Measurements from ENCODE around the gene P2RY2.
"Not testable (repeated sequence)": the region's sequence is repeated elsewhere in the genome, so short reads cannot be mapped to it uniquely, and the experiment has no call there.

P2RY2 gene

DNA sequence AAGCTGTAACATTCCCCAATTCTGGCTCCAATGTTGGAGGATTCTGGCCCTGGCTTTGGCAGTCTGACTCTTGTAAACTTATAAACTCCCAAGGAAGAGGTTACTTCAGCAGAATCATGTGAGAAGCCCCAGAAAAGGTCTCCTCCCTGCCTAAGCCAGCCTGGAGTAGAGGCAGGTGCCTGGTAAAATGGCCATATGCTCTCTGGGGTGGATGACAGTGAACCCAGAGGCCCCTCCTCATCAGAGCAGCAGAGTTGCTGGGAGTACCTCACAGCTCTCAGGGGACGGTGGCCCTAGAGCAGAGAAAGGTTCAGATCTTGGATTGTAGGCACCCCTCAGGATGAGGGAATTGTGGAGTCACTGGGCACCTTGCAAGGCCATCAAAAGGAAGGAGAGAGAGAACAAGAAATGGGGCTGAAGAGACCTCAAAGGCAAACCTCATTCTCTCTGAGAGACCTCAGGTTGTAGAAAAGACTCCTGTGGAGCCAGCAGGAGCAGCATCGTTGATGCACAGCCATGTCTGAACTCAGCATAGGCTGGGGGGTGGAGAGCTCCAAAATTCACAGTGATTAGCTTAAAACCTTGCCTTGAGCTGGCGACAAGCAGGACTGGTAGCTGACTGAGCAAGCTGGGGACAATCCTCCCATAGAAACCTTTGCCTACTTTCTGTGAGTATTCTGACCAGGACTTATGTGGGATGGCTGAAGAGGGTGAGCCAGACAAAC lies 49.2 kb downstream of the P2RY2 start:
- no peak for DNase-seq (ENCODE audit: low read depth in 2 of 2)

DNA sequence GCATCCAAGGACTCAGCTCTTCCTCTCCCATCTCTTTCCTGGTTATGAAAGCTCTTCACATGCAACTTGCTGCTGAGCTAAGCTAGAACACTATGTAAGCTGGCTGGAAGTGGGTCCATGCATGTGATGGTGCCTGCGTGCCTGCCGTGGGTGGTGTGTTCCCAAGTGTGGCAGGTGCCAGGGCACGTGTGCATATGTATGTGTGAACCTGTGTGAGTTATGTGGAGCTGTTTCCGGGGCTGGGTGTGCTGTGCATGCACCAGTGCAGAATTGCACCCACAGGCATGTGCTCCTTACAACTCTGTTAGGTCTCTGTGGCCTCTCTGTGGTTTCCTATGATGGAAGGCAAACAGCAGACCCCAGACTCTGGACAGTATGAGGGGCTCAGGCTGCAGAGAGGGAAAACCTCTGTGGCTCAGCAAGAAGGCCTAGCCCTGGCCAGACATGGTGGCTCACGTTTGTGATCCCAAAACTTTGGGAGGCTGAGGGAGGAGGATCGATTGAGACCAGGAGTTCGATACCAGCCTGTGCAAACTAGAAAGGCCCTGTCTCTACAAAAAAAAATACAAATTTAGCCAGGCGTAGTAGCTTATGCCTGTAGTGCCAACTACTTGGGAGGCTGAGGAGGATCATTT lies 49.9 kb downstream of the P2RY2 start:
- no peak for DNase-seq (ENCODE audit: low read depth in 2 of 2)

DNA sequence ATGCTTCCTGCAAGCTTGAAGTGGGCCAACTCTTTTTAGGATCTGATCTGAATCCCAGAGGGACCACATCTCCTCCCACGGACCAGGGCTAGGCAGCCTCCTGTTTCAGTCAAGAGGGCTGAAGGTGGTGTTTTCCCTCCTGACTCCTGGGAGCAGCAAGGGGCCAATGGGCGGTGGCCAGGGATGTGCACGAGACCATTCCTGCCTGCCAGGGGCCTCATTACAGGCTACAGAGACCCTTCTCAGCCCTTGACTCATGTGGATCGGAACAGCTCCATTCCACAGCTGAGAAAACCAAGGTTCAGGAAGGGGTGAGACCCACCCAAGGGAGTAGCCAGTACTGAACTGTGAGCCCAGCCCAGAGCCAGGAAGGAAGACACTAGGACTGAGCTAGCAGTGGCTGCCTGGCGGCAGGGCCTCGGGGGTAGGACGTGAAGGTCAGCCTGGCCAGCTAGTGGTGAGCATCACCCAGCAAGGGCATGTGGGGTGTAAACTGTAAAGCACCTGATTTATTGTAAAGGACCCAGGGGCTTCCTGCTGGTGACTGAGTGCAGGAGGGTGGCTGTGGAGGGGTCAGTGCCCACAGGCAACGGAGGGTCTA lies 50.7 kb downstream of the P2RY2 start:
- DNase-seq (ENCODE audit: low read depth in 2 of 2) = no peak

DNA sequence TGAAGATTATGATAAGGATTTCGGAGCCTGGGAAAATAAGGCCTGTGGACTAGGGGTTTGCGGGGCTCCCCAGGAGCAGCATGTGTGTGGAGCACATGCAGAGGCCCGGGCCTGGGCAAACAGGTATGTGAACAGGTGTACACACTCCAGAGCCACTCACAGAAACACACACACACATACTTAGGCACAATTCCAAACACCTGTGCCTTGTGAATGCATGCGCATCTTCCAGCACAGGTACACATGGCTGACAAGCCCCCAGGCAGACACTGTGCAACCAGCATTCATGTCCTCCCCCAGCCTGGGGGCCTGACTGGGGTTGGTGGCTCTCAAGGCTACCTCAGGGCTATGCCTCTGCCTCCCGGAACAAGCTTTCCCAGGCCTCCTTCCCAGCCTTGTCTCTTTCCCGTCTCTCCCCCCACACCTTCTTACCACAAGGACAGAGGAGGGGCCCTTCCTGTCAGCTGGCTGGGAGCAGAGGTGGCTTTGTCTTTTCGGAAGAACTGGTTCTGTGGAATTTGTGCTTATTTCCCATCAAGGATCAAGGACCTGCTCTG lies 51.5 kb downstream of the P2RY2 start:
- no peak for DNase-seq (ENCODE audit: low read depth in 2 of 2)

DNA sequence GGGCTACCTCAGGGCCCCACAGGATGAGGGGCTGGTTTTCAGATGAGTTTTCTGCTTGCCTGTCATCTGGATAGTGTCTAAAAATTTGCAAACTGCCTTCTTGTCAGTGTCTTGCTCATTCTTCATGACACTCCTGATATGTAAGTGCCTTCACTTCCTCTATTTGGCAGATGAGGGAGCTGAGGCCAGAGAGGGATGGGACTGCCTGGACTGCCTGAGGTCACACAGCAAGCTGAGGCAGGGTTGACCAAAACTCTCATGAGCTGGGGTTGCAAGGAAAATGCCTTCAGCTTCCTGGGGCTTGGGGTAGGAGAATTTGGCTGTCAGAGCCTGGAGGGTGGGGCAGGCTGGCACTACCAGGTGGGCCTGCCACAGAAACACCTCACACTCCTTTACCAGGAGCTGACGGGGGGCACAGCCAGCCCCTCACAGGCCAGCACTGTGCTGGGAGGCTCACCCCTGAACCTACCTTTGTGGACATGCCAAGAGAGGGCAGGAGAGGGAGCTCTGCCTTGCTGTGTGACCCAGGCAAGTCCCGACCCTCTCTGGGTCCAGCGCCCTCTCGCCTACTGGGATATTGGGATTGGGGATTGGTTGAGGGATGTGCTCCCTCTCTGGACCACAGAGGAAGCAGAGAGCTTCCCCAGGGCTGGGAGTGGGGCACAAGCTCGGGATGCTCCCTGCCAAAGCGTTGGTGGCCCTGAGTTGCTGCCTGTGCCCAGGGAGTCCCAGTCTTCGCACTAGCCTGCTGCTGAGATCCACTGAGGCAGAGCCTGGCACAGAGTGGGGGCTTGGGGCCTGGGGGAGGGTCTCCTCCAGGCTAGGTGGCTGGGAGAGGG lies 52.2 kb downstream of the P2RY2 start:
- no peak for DNase-seq (ENCODE audit: low read depth in 2 of 2)

DNA sequence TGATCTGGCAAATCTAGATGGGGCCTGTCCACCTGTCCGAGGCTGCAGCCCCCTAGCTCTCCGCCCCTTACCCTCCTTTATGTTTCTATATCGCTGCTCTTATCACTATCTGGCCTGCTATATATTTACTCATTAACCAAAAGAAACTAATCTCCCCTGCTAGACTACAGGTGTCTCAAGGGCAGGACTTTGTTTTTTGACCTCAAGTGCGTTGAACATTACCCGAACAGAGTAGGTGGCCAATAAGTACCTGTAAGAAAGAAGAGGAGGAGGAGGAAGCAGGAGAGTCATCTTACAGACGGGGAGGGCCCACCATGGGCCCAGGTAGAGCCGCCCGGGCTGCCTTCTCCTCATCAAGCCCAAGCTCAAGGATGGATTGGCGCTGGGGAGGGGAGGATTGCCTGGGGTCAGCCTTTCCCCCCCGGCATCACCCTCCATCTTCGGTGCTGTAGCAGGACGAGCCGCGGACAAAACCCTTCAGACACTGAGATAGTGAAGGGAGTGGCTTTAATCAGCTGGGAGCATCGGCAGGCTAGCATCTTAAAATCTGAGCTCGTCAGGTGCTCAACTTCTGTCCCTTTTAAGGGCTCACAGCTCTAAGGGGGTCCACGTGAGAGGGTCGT lies 52.9 kb downstream of the P2RY2 start:
- no peak for DNase-seq (ENCODE audit: low read depth in 2 of 2)

DNA sequence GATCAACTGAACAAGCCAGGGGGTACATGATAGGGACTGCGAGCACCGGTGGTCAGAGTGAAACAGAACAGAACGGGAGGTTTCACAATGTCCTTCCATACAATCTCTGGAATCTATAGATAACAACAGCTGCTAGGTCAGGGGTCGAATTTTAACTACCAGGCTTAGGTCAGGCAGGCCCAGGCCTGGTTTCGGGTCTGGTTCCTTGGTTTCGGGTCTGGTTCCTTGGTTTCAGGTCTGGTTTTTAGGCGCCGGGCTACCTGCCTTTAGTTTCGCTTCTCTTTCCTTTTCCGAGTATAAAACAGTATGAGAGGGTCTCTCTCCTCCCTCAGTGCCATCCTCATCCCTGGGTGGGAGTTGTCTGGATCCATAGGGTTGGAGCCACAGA lies 53.4 kb downstream of the P2RY2 start:
- DNase-seq (ENCODE audit: low read depth in 2 of 2) = not testable (repeated sequence)

DNA sequence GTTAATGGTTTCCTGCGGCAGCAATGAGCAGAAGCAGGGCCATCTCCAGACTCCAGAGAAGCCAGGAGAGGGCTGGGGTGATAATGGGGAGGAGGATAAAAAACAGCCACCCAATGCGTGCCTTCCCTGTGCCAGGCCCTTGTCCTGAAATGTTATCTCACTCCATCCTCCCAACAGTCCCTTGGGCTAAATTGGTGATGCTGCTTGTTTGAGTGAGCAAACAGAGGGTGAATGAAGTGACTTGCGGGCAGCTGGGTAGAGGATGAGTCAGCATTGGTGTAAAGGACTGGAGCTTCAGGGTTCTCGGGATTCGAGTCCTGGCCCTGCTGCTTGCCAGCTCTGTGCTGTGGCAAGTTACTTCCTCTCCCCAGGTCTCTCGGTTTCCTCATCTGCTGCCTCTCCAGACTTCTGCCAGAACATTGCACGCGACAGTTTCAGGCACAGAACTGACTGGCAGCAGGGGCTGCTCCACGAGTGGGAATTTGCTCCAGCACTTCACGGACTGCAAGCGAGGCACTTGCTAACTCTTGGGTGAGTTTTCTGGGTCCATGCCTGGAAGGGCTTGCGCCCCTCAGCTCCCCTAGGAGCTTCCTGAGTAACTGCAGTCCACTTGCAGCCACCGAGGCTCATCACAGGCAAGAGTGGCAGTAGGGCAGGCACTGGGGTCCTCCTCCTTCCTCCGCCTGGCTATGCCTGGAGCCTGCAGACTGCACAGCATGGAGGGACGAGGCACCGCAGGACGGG lies 54.0 kb downstream of the P2RY2 start, which contains the start of gene P2RY6:
Gene P2RY6 (plus strand): TSS at position 403 of the 744 bp plus-strand sequence. CDS start 24,181 bp downstream, outside the sequence.
- DNase-seq (ENCODE audit: low read depth in 2 of 2) = no peak

DNA sequence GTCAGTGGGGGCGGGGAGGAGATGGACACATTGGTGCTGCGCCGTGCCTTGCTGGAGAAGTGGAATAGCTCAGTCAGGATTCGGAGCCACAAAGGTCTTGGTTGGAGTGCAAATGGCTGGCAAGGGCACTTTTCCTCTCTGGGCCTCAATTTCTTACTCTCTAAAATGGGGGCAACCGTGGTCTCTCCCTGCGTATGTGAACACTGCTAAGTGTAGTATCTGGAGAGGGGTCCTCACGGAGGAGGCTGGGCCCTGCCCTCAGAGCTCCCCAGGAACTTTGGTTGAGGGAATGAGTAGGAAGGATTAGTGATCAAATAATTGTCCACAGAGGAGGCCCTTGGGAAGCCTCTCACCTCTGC lies 54.6 kb downstream of the P2RY2 start:
- DNase-seq (ENCODE audit: low read depth in 2 of 2) = no peak

DNA sequence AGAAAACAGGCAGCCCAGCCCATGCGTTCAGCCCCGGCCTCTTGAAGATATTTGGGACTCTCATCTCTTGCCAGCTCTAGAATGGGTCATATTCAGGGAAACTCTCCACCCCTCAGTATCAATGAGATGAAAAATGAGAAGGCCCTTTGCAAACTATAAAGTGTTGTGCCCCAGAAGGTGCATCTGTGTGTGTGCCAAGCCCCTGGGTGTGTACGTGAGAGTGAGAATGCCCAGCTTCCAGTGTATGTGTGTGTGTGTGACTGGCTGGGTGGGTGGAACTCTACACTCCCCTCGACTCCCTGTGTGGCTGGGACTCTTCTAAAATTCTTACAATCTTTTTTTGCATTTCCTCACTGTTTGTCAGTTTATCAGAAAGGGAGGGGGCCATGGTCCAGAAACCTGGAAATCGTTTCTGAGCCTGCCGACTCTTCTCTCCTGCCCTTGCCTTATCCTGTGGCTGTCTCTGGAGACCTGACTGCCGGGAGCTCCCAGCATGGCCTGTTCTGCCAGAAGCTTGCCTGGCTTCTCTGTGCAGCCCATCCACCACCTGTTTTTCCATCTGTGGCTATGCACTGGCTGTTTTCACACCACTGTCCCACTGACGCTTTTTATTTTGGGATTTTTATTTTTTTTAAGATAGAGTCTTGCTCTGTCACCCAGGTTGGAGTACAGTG lies 55.3 kb downstream of the P2RY2 start:
- no peak for DNase-seq (ENCODE audit: low read depth in 2 of 2)

DNA sequence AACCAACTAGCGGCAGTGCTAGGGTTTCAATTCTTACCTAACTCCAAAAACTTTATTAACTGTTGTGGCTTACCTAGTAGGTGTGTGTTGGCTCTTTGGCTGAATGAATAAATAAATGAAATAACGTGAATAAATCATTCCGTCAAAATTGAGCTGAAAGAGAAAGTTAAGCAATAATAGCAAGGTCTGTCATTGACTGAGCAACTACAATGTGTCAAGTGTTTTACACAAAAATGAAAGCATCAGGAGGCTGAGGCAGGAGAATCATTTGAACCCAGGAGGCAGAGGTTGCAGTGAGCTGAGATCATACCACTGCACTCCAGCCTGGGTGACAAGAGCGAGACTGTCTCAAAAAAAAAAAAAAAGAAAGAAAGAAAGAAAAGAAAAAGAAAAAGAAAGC lies 56.1 kb downstream of the P2RY2 start:
- DNase-seq (ENCODE audit: low read depth in 2 of 2) = not testable (repeated sequence)

DNA sequence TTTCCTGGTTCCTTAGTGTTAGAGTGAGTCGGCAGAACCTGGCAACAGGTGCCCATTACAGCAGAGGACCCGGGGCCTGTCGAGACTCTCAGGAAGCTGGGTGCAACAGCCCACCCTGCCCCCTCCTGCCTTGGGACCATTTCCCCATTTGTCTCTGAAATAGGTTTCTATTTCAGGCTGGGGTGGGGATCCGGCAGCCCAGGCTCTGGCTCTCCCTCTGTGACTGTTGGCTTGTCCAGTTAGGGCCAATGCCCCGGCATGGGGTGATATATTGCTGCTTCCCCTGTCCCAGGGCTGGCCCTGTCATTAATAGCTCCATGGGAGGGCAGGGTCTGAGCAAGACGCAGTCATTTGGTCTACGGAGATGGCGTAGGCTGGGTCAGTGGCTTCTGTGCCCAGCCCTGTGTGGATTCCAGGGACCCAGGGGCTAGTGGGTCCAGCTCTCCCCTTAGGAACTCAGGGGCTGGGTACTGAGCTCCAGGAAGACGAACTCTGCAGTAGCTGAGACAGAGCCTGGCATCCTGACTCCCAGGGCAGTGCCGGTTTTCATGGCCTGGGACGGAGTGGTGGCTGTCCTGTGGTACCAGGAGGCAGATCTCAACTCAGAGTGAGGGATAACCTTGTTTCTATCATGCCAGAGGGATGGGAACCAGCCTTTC lies 56.8 kb downstream of the P2RY2 start:
- DNase-seq (ENCODE audit: low read depth in 2 of 2) = no peak

DNA sequence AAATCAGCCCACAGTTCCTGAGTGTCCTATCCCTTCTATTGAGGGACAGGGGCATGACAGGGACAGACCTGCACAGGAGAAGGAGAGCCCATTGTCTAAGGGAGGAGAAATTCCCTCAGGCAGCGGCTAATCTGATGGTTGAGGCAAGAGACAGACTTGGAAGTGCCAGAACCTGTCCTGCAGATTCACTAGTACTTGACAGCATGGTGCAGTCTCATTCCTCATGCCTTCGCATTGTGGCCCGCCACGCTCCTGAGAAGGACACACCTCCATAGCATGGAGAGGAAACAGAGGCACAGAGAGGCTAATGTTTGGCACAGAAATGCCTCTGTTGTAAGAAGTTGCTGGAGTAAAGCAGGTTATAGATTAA lies 57.3 kb downstream of the P2RY2 start:
- no peak for DNase-seq (ENCODE audit: low read depth in 2 of 2)

DNA sequence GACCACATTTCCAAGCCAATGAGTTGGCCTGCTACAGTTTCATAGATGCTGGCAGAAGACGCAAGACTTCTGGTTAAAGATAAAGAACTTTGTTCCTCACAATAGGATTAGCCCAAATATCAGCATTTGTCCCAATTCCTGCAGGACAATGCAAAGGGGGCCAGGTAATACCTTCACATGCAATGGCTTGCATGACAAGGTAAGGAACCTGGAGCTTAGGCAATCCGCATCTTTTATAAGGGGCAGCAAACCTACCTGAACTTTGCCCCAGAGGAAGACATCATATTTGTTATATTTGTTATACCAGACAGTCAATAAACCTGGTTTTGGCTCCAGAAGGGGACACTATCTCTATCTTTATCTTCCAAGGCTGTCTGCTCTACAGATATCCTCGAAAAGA lies 59.4 kb downstream of the P2RY2 start:
- DNase-seq (ENCODE audit: low read depth in 2 of 2) = no peak

DNA sequence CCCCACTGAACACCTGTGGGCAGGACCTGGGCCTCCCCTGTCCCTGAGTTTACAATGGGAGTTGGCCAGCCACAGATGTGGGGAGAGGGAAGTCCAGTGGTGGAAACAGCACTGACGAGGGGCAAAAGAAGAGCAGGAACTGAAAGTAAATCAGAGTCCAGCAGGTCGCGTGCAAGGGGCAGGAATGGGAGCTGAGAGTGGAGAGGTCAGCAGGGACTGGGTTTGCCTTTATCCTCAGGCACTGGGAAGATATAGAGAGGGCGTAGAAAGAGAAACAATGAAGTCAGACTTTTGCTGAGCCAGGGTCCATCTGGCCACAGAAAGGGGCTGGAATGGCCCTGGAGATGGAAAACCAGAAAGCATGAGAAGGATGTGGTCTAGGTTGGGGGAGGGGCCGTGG lies 62.5 kb downstream of the P2RY2 start:
- DNase-seq (ENCODE audit: low read depth in 2 of 2) = no peak

DNA sequence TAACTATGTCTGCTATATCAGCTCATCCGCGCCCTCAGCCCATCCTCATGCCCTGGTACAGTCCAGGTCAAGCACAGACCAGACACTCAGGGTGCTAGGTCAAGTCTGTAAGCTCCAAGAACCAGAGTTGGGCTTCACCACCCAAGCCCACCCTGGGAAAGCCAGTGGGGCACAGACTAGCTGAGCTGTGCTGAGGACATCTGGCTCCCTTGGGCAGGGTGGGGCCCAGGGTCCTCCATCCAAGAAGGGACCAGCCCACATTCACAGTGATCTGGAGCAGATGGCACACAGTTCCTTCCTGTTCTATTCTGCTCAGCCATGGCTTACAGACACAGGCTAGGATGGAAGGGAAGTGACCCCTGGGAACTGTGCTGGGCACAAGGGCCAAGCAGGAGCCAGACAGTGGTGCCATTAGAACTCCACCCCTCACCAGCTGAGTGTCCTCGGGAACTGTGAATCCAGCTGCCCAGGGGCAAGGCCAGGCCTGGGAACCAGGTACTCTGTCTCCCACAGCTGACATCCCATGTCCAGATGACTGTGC lies 63.2 kb downstream of the P2RY2 start:
- no peak for DNase-seq (ENCODE audit: low read depth in 2 of 2)

DNA sequence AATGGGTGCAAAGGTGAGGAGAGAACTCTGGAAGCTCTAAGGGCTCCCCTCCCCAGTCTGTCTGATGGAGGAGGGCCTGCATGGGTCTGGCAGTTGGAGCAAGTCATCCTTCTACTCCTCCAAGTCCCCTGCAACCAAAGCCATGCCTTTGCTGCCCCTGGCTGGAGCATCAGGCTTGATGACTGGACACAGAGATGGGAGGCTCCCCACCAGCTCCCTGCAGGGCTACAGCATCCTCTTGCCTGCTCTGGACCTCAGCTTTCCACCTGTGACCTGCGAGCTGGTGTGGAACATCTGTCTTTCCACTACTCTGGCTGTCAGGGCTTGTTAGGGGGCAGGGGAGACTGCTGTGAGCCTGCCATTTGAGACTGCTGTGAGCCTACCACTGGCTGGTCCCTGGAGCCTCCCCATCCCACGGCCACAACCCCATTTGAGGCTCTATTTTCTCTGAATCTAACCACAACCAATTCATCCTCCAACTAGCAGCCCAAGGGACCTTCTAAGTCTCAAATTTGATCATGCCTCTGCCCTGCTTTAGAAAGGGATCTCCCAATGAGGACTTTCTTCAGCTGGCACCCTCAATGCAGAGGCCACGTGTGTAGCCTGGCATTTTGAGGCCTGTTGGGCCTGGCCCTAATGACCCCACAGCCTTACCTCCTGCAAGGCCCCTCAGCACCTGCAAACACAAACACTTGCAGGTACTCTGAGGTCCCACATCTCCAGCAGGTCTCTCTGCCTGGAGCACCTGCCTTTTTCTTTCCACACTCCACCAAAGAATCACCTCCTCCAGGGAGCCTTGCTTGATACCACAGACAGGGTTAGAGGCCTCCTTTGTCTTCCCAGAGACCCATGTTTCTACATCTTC lies 63.9 kb downstream of the P2RY2 start:
- no peak for DNase-seq (ENCODE audit: low read depth in 2 of 2)

DNA sequence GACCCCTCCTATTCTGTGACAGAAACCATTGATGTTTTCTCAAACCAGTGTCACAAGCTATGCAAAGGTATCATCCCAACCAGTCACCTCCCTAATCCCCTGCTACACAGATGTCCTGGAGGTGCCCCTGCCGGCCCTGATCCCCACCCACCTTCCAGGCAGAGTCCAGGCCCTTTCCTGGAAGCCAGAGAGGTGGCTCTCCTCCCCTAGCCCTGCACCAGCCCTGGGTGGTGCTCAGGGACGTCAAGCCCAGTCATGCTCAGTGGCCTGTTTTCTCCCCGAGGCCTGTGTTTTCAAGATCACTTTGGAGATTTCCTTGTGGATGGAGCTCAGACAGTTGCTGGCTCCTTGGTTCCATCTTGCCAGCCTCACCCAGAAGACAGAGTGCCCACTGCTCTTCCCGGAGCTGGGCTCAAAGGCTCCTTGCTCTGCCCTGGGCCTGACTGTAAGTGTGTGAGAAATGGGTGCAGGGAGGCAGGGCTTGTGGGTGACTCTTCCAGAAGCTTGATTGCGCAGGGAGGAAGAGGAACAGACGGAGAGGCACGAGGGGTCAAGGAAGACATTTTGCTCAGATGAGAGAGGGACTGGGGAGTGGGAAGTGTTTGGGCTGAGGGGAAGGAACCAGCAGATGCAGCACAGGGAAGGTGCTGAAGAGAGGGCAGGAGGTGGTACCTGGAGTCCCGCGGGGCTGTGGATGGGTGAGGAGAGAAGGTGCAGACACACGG lies 65.4 kb downstream of the P2RY2 start:
- no peak for DNase-seq (ENCODE audit: low read depth in 2 of 2)
